Nephron progenitor cell (in vitro differentiated cells): ENCODE data around the gene TIMM10.

Experiments
- DNase-seq: peaks from one replicate; pipeline ENCODE4 v3.0.0; 2021
- H3K27ac Mint-ChIP-seq: 2 replicates; pipeline ENCODE4 v1.8.0; 2021; ENCODE audit warnings: mild to moderate bottlenecking, moderate library complexity, mixed read lengths
- H3K27me3 Mint-ChIP-seq: 2 replicates; pipeline ENCODE4 v1.8.0; 2021; ENCODE audit warnings: mild to moderate bottlenecking, low read depth, mixed read lengths; ENCODE audit not compliant: poor library complexity
- H3K36me3 Mint-ChIP-seq: 2 replicates; pipeline ENCODE4 v1.8.0; 2021; ENCODE audit warnings: low read depth, mixed read lengths
- H3K4me1 Mint-ChIP-seq: 2 replicates; pipeline ENCODE4 v1.8.0; 2021; ENCODE audit warnings: mixed read lengths
- H3K4me3 Mint-ChIP-seq: 2 replicates; pipeline ENCODE4 v1.8.0; 2021; ENCODE audit warnings: mild to moderate bottlenecking, moderate library complexity, mixed read lengths
- H3K9me3 Mint-ChIP-seq: 2 replicates; pipeline ENCODE4 v1.8.0; 2021; ENCODE audit warnings: mild to moderate bottlenecking, moderate library complexity, mixed read lengths
- CTCF ChIP-seq: fragments of 200-600 bp; sonication (generic); IDR thresholded peaks from 2 replicates; pipeline ENCODE4 v1.5.0; 2021; ENCODE audit warnings: antibody characterized with exemption

Gene TIMM10

GRCh38 chr11:57487021-57487778 is 43.4 kb downstream of the TIMM10 start:
- Mint-ChIP-seq H3K4me3 (no peak overlapping the region), H3K27me3 (peaks cover 3% of the 10 kb centered on the region), H3K27ac (no peak overlapping the region), H3K9me3 (no peaks in the 10 kb centered on the region), H3K4me1 (peaks cover 20% of the 10 kb centered on the region), H3K36me3 (peaks cover 9% of the 10 kb centered on the region)
- no peak for DNase-seq
- no peak for TF ChIP-seq CTCF

- peaks cover 38% of the 10 kb centered on the region for H3K4me1 Mint-ChIP-seq
- H3K27ac Mint-ChIP-seq: no peak overlapping the region
- peaks cover 14% of the 10 kb centered on the region for H3K27me3 Mint-ChIP-seq
- H3K4me3 Mint-ChIP-seq: no peak overlapping the region
- TF ChIP-seq CTCF: no peak
- H3K9me3 Mint-ChIP-seq: no peaks in the 10 kb centered on the region
- H3K36me3 Mint-ChIP-seq: peaks cover 9% of the 10 kb centered on the region
- DNase-seq: no peak
Observed at GRCh38 chr11:57485217-57485990, 45.1 kb downstream of the TIMM10 start.

- no peak for DNase-seq
- Mint-ChIP-seq H3K27ac (no peak overlapping the region), H3K36me3 (peaks cover 9% of the 10 kb centered on the region), H3K4me3 (no peak overlapping the region), H3K9me3 (no peaks in the 10 kb centered on the region), H3K4me1 (peaks cover 50% of the 10 kb centered on the region), H3K27me3 (peaks cover 15% of the 10 kb centered on the region)
- no peak for TF ChIP-seq CTCF
Observed at GRCh38 chr11:57484141-57484710, 46.3 kb downstream of the TIMM10 start.

GRCh38 chr11:57483562-57483918 is 47.0 kb downstream of the TIMM10 start:
- H3K36me3 Mint-ChIP-seq: peaks cover 9% of the 10 kb centered on the region
- peaks cover 21% of the 10 kb centered on the region for H3K27me3 Mint-ChIP-seq
- H3K27ac Mint-ChIP-seq: no peak overlapping the region

GRCh38 chr11:57482782-57483561 is 47.6 kb downstream of the TIMM10 start:
- Mint-ChIP-seq H3K9me3 (no peaks in the 10 kb centered on the region), H3K27me3 (peaks cover 27% of the 10 kb centered on the region), H3K4me1 (peaks cover 59% of the 10 kb centered on the region), H3K36me3 (peaks cover 9% of the 10 kb centered on the region), H3K27ac (no peak overlapping the region), H3K4me3 (peak overlapping the region; percentile 80)
- TF ChIP-seq CTCF: peak; percentile 77
- peak; percentile 88 for DNase-seq

More at GRCh38 chr11:57483562-57483918, 47.0 kb downstream of the TIMM10 start:
- no peak for DNase-seq
- peak overlapping the region; percentile 80 for H3K4me3 Mint-ChIP-seq
- H3K4me1 Mint-ChIP-seq: peaks cover 56% of the 10 kb centered on the region
- TF ChIP-seq CTCF: no peak
- H3K9me3 Mint-ChIP-seq: no peaks in the 10 kb centered on the region
